Stimulated activated naive CD8-positive, alpha-beta T cell treated with anti-CD3 and anti-CD28 coated beads, Interleukin-15, Interleukin-2, amounts not matched to agents 100 ng/mL and 50 ng/mL, for 24 hours (primary cell): ENCODE results near the gene CLIC3.

Experiments used
- H3K27ac Mint-ChIP-seq: one replicate; pipeline ENCODE4 v1.8.0; 2021; ENCODE audit warnings: mild to moderate bottlenecking, mixed read lengths
- H3K27me3 Mint-ChIP-seq: one replicate; pipeline ENCODE4 v1.8.0; 2021; ENCODE audit warnings: mixed read lengths
- H3K36me3 Mint-ChIP-seq: one replicate; pipeline ENCODE4 v1.8.0; 2021; ENCODE audit warnings: low read depth, mixed read lengths
- H3K4me1 Mint-ChIP-seq: one replicate; pipeline ENCODE4 v1.8.0; 2021; ENCODE audit warnings: low read depth, mixed read lengths
- H3K4me3 Mint-ChIP-seq: one replicate; pipeline ENCODE4 v1.8.0; 2021; ENCODE audit warnings: mild to moderate bottlenecking, mixed read lengths
- H3K9me3 Mint-ChIP-seq: one replicate; pipeline ENCODE4 v1.8.0; 2021; ENCODE audit warnings: mixed read lengths

The CLIC3 gene

DNA sequence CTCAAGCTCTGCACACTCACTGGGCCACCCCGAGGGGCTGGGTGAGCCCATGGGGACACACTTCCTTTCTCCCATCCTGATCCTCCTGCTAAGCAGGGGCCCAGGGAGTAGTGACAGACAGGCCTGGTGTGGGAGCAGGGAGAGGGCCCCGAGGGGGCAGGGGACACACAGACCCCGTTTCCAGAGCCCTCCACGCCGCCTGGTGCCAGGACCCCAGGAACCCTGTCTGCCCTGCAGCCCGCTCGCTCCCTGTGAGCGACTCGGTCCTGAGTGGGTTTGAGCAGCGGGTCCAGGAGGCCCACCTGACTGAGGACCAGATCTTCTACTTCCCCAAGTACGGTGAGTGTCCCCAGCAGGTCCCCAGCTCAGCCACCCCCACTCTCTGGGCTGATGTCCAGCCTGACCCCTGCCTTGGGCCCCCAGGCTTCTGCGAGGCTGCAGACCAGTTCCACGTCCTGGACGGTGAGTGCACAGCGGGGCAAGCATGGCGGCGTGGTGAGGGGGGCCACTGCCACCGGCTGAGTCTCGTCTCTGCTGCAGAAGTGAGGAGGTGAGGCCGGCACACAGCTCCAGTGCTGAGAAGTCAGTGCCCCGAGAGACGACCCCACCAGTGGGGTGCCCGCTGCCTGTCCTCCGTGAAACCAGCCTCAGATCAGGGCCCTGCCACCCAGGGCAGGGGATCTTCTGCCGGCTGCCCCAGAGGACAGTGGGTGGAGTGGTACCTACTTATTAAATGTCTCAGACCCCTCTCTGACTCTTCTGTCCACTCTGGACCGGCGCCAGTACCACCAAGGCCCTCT is 49.9 kb downstream of the CLIC3 start:
- no peak overlapping the region for H3K4me3 Mint-ChIP-seq
- no peak overlapping the region for H3K27ac Mint-ChIP-seq
- peaks cover 5% of the 10 kb centered on the region for H3K36me3 Mint-ChIP-seq
- H3K4me1 Mint-ChIP-seq, result peaks cover 13% of the 10 kb centered on the region
- H3K9me3 Mint-ChIP-seq, result no peaks in the 10 kb centered on the region
- no peaks in the 10 kb centered on the region for H3K27me3 Mint-ChIP-seq

DNA sequence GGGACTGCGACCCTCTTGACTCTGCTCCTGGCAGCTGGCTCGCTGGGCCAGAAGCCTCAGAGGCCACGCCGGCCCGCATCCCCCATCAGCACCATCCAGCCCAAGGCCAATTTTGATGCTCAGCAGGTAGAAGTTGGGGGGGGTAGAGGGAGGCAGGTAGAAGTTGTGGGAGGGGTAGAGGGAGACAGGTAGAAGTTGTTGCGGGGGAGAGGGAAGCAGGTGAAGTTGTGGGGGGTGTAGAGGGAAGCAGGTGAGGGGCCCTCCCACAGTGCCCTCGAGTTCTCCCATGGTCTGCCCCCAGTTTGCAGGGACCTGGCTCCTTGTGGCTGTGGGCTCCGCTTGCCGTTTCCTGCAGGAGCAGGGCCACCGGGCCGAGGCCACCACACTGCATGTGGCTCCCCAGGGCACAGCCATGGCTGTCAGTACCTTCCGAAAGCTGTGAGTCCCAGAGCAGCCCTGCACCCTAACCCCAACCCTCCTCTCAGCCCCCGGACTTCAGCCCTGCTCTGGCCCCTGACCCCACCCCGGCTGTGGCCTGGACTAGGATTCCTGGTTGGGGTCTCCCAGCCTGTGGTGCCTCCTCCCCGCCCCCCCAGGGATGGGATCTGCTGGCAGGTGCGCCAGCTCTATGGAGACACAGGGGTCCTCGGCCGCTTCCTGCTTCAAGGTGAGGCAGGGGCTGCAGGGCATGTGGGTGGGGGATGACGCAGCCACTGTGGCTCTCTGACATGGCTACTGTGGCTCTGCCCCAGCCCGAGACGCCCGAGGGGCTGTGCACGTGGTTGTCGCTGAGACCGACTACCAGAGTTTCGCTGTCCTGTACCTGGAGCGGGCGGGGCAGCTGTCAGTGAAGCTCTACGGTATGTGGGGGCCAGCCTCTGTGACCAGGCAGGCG is 50.8 kb downstream of the CLIC3 start:
- no peak overlapping the region for H3K4me3 Mint-ChIP-seq
- H3K4me1 Mint-ChIP-seq, result peaks cover 13% of the 10 kb centered on the region
- peaks cover 9% of the 10 kb centered on the region for H3K36me3 Mint-ChIP-seq
- H3K27me3 Mint-ChIP-seq, result no peaks in the 10 kb centered on the region
- H3K9me3 Mint-ChIP-seq, result no peaks in the 10 kb centered on the region
- H3K27ac Mint-ChIP-seq, result no peak overlapping the region
